Regular cardiac myocyte (primary cell): Measurements from ENCODE around the gene MSANTD3. TPM values are rescaled to one million over a fixed set of nuclear protein-coding genes. Genes with fewer than 3 reads are reported as not detected.

Experiments used
- total RNA-seq: library from RNA; depleted of rRNA; stranded (reverse); fragments of >200 nt; gene quantifications from 2 replicates; pipeline ENCODE4 v1.2.3, GENCODE V29; 2014

MSANTD3 gene
- total RNA-seq, result 74.8 and 77.0 TPM in 2 replicates

DNA sequence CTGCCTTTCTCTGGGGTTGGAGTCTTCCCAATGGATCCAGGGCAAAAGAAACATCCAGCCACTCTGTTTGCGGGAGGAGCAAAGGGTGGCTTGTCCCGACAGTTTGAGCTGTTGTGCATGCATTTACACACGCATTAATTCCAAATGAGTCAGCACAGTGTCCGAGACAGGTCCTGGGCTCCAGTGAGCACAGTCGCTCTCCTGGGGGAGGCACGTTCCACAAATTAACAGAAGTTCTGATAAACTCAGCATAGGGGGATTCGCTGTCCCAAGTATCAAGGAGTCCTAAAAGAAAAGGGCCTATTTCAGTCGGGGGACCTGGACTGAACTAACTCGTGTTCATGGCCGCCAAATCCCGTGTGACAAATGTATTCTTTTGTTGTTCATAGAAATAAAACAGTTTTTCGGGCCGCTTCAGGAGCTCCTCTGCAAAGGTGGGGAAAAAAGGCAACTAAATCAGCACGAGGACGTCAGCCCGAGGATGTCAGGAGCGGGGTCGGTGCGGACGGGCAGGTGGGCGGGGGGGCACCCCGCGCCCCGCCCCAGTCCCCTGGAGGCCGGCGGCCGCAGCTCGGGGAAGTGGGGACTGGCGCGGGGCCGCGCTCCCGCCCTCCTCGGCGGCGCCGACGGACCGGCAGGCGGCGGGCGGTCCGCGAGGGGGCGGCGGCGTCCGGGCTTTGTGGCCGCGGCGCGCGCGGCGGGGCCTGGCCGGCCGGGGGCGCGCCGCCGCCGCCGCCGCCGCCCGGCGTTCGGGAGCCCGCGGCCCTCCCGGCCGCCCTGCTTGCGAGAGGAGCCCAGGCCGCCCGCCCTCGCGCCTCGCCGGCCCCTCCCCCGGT lies at the start of gene MSANTD3:
Gene MSANTD3 (plus strand): TSS at position 614 of the 836 bp plus-strand sequence. CDS start 14,796 bp downstream, outside the sequence.

DNA sequence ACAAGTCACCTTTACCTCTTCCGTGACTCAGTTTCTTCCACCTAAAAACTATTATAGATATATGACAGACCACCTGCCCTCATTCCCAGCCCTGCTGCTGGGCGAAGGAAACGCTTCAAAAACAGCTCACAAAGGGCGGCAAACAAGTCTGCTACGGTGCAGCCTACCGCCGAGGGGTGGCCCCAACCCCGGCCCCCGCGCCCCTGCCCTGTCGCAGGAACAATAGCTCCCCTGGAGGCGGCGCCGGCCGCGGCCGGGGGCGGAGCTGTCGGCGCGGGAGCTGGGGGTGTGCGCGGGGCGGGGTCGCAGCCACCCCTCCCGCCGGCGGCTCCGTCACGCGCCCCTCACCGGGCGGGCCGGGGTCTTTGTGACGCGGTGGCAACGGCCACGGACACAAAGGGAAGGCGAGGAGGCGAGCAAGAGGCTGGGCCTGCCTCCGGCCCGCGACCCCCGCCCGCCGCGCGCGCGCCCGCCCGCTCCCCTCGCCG lies 45.9 kb downstream of the MSANTD3 start, which contains the start of gene TMEFF1:
Gene TMEFF1 (plus strand): TSS at position 362 of the 488 bp plus-strand sequence. CDS start 396 bp downstream, outside the sequence.

Other genes with a start within 250 kb of the MSANTD3 start
- gene TEX10, start 74.2 kb upstream of the MSANTD3 start, total RNA-seq, result 34.4 and 38.2 TPM in 2 replicates
- 1.5 and 3.7 TPM in 2 replicates for gene TMEFF1, start 46.0 kb downstream of the MSANTD3 start, total RNA-seq
- 1.1 and 1.5 TPM in 2 replicates for gene CAVIN4, start 150.9 kb downstream of the MSANTD3 start, total RNA-seq